ENCODE results near the gene EPS8L1. TPM values are rescaled to one million over a fixed set of nuclear protein-coding genes. Genes with fewer than 3 reads are reported as not detected.
"Not testable (repeated sequence)": the region's sequence is repeated elsewhere in the genome, so short reads cannot be mapped to it uniquely, and the experiment has no call there.

EPS8L1 gene
- total RNA-seq, 1 experiment from 2014 or later = 62.1 TPM

GRCh38 chr19:55027140-55027471 is 48.6 kb upstream of the EPS8L1 start:
- DNase-seq (ENCODE audit: low read depth, low spot score); CTCF ChIA-PET; H3K9me3 ChIP-seq (ENCODE audit: control insufficient read depth in 1 of 2, insufficient read depth in 1 of 2, low read depth in 1 of 2, low read length in 2 of 2); BruUV-seq (replicated peaks); H3K9ac ChIP-seq (ENCODE audit: low read length); ATAC-seq; H2AFZ ChIP-seq (ENCODE audit: low read depth, low read length, poor library complexity, severe bottlenecking); intact Hi-C loops (cut with micrococcal nuclease); H3K27me3 ChIP-seq (ENCODE audit: insufficient read depth, low read length); POLR2A ChIA-PET; H3K36me3 ChIP-seq (ENCODE audit: control insufficient read depth in 1 of 2, insufficient read depth in 2 of 2, low read length in 2 of 2); H3K4me3 ChIP-seq (replicated peaks in 1 of 2; ENCODE audit: low read depth in 1 of 2, low read length in 2 of 2); RAD21 ChIA-PET (ENCODE audit: low non-redundant PET in 1 of 2, low total read pairs in 2 of 2, uncharacterized antibody in 2 of 2, unreplicated experiment in 2 of 2); H4K20me1 ChIP-seq (ENCODE audit: insufficient read depth); H3K9me2 ChIP-seq (ENCODE audit: insufficient read depth): not testable (repeated sequence)
- Histone ChIP-seq H3K27ac (ENCODE audit: low read depth, low read length) (peak overlapping the region; percentile 48; the same call in 1 of the 2 replicates), H3K4me2 (ENCODE audit: low read length) (peak overlapping the region; percentile 41; the same call in 1 of the 2 replicates), H3K4me1 (ENCODE audit: control insufficient read depth in 1 of 2, insufficient read depth in 2 of 2, low read length in 2 of 2) (peaks cover 8 to 21% of the 10 kb centered on the region in 2 experiments; a peak in 3 of 4 replicates), H3K79me2 (ENCODE audit: insufficient read depth, low read length) (peaks cover 80% of the 10 kb centered on the region)

GRCh38 chr19:55027472-55028337 is 48.0 kb upstream of the EPS8L1 start:
- BruUV-seq (replicated peaks) = no TSS peak
- no peak for TF ChIP-seq YY1 (IDR thresholded peaks at IDR 0.05; ENCODE audit: extremely low read depth, insufficient replicate concordance, low read depth, low read length)
- TF ChIP-seq POLR2AphosphoS5 (IDR thresholded peaks at IDR 0.05; ENCODE audit: low read depth, low read length) = no peak
- TF ChIP-seq, protein P1, sequence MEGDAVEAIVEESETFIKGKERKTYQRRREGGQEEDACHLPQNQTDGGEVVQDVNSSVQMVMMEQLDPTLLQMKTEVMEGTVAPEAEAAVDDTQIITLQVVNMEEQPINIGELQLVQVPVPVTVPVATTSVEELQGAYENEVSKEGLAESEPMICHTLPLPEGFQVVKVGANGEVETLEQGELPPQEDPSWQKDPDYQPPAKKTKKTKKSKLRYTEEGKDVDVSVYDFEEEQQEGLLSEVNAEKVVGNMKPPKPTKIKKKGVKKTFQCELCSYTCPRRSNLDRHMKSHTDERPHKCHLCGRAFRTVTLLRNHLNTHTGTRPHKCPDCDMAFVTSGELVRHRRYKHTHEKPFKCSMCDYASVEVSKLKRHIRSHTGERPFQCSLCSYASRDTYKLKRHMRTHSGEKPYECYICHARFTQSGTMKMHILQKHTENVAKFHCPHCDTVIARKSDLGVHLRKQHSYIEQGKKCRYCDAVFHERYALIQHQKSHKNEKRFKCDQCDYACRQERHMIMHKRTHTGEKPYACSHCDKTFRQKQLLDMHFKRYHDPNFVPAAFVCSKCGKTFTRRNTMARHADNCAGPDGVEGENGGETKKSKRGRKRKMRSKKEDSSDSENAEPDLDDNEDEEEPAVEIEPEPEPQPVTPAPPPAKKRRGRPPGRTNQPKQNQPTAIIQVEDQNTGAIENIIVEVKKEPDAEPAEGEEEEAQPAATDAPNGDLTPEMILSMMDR (IDR thresholded peaks at IDR 0.05 in 2 of 3, conservative IDR thresholded peaks at IDR 0.05 in 1 of 3; ENCODE audit: borderline replicate concordance in 1 of 3, insufficient read depth in 1 of 3, low read depth in 2 of 3, low read length in 2 of 3) = no peak
- TF ChIP-seq ZFX (IDR thresholded peaks at IDR 0.05) = no peak
- no peak for TF ChIP-seq JUND (IDR thresholded peaks at IDR 0.05)
- no peak for TF ChIP-seq POLR2A (IDR thresholded peaks at IDR 0.05; ENCODE audit: borderline replicate concordance, extremely low read depth, insufficient read depth, insufficient read length)
- TF ChIP-seq CEBPB (IDR thresholded peaks at IDR 0.05; ENCODE audit: low read depth) = no peak
- no peak for TF ChIP-seq SIN3A (IDR thresholded peaks at IDR 0.05; ENCODE audit: low read depth)
- no peak for TF ChIP-seq FOSL1 (IDR thresholded peaks at IDR 0.05; ENCODE audit: low read depth)
- TF ChIP-seq TCF7L2 (IDR thresholded peaks at IDR 0.05; ENCODE audit: borderline replicate concordance, extremely low read depth, insufficient read depth, insufficient read length) = no peak
- TF ChIP-seq, protein P2, sequence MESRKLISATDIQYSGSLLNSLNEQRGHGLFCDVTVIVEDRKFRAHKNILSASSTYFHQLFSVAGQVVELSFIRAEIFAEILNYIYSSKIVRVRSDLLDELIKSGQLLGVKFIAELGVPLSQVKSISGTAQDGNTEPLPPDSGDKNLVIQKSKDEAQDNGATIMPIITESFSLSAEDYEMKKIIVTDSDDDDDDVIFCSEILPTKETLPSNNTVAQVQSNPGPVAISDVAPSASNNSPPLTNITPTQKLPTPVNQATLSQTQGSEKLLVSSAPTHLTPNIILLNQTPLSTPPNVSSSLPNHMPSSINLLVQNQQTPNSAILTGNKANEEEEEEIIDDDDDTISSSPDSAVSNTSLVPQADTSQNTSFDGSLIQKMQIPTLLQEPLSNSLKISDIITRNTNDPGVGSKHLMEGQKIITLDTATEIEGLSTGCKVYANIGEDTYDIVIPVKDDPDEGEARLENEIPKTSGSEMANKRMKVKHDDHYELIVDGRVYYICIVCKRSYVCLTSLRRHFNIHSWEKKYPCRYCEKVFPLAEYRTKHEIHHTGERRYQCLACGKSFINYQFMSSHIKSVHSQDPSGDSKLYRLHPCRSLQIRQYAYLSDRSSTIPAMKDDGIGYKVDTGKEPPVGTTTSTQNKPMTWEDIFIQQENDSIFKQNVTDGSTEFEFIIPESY (IDR thresholded peaks at IDR 0.05; ENCODE audit: extremely low read depth, insufficient replicate concordance, low read length) = no peak
- no peak for TF ChIP-seq SRF (IDR thresholded peaks at IDR 0.05; ENCODE audit: low read depth)
- TF ChIP-seq ELF1 (IDR thresholded peaks at IDR 0.05; ENCODE audit: borderline replicate concordance, low read depth) = no peak
- DNase-seq (ENCODE audit: low read depth, low spot score) (peak; percentile 7), ATAC-seq (peak; percentile 70)
- peaks cover 80% of the 10 kb centered on the region for H3K79me2 ChIP-seq (ENCODE audit: insufficient read depth, low read length)
- no peak overlapping the region for H3K9ac ChIP-seq (ENCODE audit: low read length)
- no peaks in the 10 kb centered on the region for H3K9me3 ChIP-seq (ENCODE audit: control insufficient read depth in 1 of 2, insufficient read depth in 1 of 2, low read depth in 1 of 2, low read length in 2 of 2)
- no peak overlapping the region for H2AFZ ChIP-seq (ENCODE audit: low read depth, low read length, poor library complexity, severe bottlenecking)
- peaks cover 8 to 21% of the 10 kb centered on the region in 2 experiments; a peak in 3 of 4 replicates for H3K4me1 ChIP-seq (ENCODE audit: control insufficient read depth in 1 of 2, insufficient read depth in 2 of 2, low read length in 2 of 2)
- intact Hi-C loops (cut with micrococcal nuclease) = no loop called here
- H4K20me1 ChIP-seq (ENCODE audit: insufficient read depth) = peaks cover 7% of the 10 kb centered on the region; the same call in 1 of the 2 replicates
- ChIA-PET RAD21 (ENCODE audit: low non-redundant PET in 1 of 2, low total read pairs in 2 of 2, uncharacterized antibody in 2 of 2, unreplicated experiment in 2 of 2) (no interaction called here), POLR2A (no interaction called here), CTCF (no interaction called here)
- no peaks in the 10 kb centered on the region for H3K27me3 ChIP-seq (ENCODE audit: insufficient read depth, low read length)
- H3K27ac ChIP-seq (ENCODE audit: low read depth, low read length) = peak overlapping the region; percentile 48; the same call in 1 of the 2 replicates
- H3K4me3 ChIP-seq (replicated peaks in 1 of 2; ENCODE audit: low read depth in 1 of 2, low read length in 2 of 2) = no peak overlapping the region
- H3K9me2 ChIP-seq (ENCODE audit: insufficient read depth) = no peaks in the 10 kb centered on the region
- 0 out of 4 replicates have a peak, but pooled peaks cover 0 to 6% of the 10 kb centered on the region in 2 experiments for H3K36me3 ChIP-seq (ENCODE audit: control insufficient read depth in 1 of 2, insufficient read depth in 2 of 2, low read length in 2 of 2)
- H3K4me2 ChIP-seq (ENCODE audit: low read length) = peak overlapping the region; percentile 41; the same call in 1 of the 2 replicates

Data from HCT116 (cell line).